SU-DHL-6 (cell line): ENCODE measurements around the gene ACSS2.

Experiments used
- CTCF ChIP-seq: fragments of 200-600 bp; sonication (generic); IDR thresholded peaks from one replicate; pipeline ENCODE4 v1.5.1; 2017; ENCODE audit warnings: antibody characterized with exemption, mild to moderate bottlenecking, low read length, moderate library complexity; ENCODE audit not compliant: insufficient read depth, poor library complexity, severe bottlenecking
- EZH2phosphoT487 ChIP-seq: fragments of 200-600 bp; sonication (generic), shearing (Covaris generic); conservative IDR thresholded peaks from 2 replicates; pipeline ENCODE4 v1.6.1; 2018; ENCODE audit warnings: mild to moderate bottlenecking, antibody characterized with exemption, low read length, moderate library complexity, mixed read lengths

GRCh38 chr20:34874094-34874654, 2.2 kb upstream of the ACSS2 start:
- TF ChIP-seq CTCF (peak; percentile 55), EZH2phosphoT487 (no peak)
